C4-2B (cell line): ENCODE data around the gene LYRM4.

Source experiments
- ZFX ChIP-seq: fragments of 450-650 bp; IDR thresholded peaks from 2 replicates; pipeline ENCODE4 v1.6.1; 2017
- TF ChIP-seq, protein P1 (sequence below): fragments of 450-650 bp; conservative IDR thresholded peaks from 2 replicates; pipeline ENCODE4 v1.5.1; 2017; ENCODE audit warnings: mild to moderate bottlenecking

DNA sequence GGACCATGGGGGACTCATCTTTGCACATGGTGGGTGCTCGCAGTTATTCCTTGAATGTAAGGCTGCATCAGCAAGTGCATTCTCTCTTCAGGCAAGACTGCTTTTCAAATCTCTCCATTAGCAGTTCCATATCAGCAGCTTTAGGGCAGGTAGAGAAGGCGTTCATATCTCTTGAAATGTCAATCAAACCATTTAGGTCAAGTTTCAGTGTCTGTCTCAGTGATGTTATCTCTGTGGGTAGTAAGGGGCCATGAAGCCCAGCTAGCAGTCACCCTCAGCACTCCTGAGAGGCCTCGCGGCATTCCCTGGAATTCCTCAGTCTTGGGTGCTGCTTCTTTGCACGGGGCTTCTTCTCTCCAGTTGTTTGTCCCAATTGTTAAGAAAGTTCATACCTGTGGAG, 24.8 kb upstream of the LYRM4 start:
- TF ChIP-seq, protein P1, sequence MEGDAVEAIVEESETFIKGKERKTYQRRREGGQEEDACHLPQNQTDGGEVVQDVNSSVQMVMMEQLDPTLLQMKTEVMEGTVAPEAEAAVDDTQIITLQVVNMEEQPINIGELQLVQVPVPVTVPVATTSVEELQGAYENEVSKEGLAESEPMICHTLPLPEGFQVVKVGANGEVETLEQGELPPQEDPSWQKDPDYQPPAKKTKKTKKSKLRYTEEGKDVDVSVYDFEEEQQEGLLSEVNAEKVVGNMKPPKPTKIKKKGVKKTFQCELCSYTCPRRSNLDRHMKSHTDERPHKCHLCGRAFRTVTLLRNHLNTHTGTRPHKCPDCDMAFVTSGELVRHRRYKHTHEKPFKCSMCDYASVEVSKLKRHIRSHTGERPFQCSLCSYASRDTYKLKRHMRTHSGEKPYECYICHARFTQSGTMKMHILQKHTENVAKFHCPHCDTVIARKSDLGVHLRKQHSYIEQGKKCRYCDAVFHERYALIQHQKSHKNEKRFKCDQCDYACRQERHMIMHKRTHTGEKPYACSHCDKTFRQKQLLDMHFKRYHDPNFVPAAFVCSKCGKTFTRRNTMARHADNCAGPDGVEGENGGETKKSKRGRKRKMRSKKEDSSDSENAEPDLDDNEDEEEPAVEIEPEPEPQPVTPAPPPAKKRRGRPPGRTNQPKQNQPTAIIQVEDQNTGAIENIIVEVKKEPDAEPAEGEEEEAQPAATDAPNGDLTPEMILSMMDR = no peak
- no peak for TF ChIP-seq ZFX
